Activated CD4-positive, CD25-positive, alpha-beta regulatory T cell treated with anti-CD3 and anti-CD28 coated beads, Interleukin-2, amount 50 U/mL, for 16 hours (primary cell): ENCODE measurements around the gene SP100.
A peak's percentile ranks its signal among the peaks of the same experiment; 100 is the strongest.
"Not testable (repeated sequence)": the region's sequence is repeated elsewhere in the genome, so short reads cannot be mapped to it uniquely, and the experiment has no call there.

Experiments used
- DNase-seq: peaks from one replicate; pipeline ENCODE4 v3.0.0-alpha.2; 2020; ENCODE audit warnings: low read depth, low spot score

SP100 gene

GRCh38 chr2:230419181-230419580 lies 3.2 kb downstream of the SP100 start:
- DNase-seq, result no peak

- DNase-seq, result no peak
Observed at GRCh38 chr2:230422149-230422548, 6.1 kb downstream of the SP100 start.

GRCh38 chr2:230423851-230424458 lies 8.0 kb downstream of the SP100 start:
- no peak for DNase-seq

GRCh38 chr2:230425377-230425776 lies 9.4 kb downstream of the SP100 start:
- DNase-seq, result no peak

GRCh38 chr2:230429513-230429912 lies 13.5 kb downstream of the SP100 start:
- no peak for DNase-seq

- no peak for DNase-seq
Observed at GRCh38 chr2:230430957-230431910, 15.2 kb downstream of the SP100 start.

- DNase-seq, result no peak
Observed at GRCh38 chr2:230434677-230435324, 18.8 kb downstream of the SP100 start.

GRCh38 chr2:230435431-230435830 lies 19.4 kb downstream of the SP100 start:
- DNase-seq, result no peak

GRCh38 chr2:230439121-230439520 lies 23.1 kb downstream of the SP100 start:
- not testable (repeated sequence) for DNase-seq

- DNase-seq, result no peak
Observed at GRCh38 chr2:230439590-230439989, 23.6 kb downstream of the SP100 start.

GRCh38 chr2:230441227-230441897 lies 25.4 kb downstream of the SP100 start:
- DNase-seq, result peak; percentile 22

GRCh38 chr2:230443541-230443940 lies 27.5 kb downstream of the SP100 start:
- no peak for DNase-seq

GRCh38 chr2:230444832-230445231 lies 28.8 kb downstream of the SP100 start:
- no peak for DNase-seq

- DNase-seq, result no peak
Observed at GRCh38 chr2:230447036-230447435, 31.0 kb downstream of the SP100 start.

GRCh38 chr2:230447455-230448451 lies 31.8 kb downstream of the SP100 start:
- no peak for DNase-seq

- no peak for DNase-seq
Observed at GRCh38 chr2:230449901-230450467, 34.0 kb downstream of the SP100 start.

- DNase-seq, result no peak
Observed at GRCh38 chr2:230453006-230453405, 37.0 kb downstream of the SP100 start.

GRCh38 chr2:230455005-230455684 lies 39.1 kb downstream of the SP100 start:
- no peak for DNase-seq

GRCh38 chr2:230457073-230457768 lies 41.2 kb downstream of the SP100 start:
- DNase-seq, result no peak
